Activated CD4-positive, CD25-positive, alpha-beta regulatory T cell treated with anti-CD3 and anti-CD28 coated beads, Interleukin-2, amount 50 U/mL, for 72 hours (primary cell): Measurements from ENCODE around the gene USP5.
"Not testable (repeated sequence)": the region's sequence is repeated elsewhere in the genome, so short reads cannot be mapped to it uniquely, and the experiment has no call there.

ENCODE experiments used
- DNase-seq: peaks from one replicate; pipeline ENCODE4 v3.0.0; 2021

USP5 gene

DNA sequence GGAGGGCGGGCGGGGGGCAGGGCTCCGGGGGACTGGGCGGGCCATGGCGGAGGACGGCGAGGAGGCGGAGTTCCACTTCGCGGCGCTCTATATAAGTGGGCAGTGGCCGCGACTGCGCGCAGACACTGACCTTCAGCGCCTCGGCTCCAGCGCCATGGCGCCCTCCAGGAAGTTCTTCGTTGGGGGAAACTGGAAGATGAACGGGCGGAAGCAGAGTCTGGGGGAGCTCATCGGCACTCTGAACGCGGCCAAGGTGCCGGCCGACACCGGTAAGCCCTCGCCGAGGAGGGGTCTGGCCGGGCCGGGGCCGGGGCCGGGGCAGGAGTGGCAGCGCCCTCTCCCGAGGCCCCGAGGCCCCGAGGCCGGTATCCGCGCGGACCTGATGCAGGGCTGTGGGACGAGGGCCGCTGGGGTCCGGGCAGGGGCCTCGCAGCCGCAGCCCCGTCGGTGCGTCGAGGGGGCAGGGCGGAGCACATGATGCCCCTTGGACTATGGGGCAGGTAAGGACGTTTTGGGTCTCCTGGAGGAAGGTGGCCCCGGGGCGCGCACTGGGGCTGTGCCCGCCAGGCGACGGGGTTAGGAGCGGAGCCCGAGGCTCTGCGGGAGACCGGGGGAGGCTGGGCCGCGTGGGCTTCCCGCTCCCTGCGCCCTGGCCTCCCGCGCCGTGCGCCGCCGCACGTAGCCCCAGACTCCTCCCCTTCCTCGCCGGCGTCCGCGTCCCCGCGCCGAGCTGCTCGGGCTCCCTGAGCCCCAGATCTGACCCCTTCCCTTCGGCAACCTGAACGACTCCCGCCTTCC, 15.7 kb downstream of the USP5 start, which contains the start of gene TPI1:
Gene TPI1 (plus strand): TSS at position 119 of the 798 bp plus-strand sequence. CDS start 36 bp downstream, at position 155.
- peak; percentile 83 for DNase-seq

DNA sequence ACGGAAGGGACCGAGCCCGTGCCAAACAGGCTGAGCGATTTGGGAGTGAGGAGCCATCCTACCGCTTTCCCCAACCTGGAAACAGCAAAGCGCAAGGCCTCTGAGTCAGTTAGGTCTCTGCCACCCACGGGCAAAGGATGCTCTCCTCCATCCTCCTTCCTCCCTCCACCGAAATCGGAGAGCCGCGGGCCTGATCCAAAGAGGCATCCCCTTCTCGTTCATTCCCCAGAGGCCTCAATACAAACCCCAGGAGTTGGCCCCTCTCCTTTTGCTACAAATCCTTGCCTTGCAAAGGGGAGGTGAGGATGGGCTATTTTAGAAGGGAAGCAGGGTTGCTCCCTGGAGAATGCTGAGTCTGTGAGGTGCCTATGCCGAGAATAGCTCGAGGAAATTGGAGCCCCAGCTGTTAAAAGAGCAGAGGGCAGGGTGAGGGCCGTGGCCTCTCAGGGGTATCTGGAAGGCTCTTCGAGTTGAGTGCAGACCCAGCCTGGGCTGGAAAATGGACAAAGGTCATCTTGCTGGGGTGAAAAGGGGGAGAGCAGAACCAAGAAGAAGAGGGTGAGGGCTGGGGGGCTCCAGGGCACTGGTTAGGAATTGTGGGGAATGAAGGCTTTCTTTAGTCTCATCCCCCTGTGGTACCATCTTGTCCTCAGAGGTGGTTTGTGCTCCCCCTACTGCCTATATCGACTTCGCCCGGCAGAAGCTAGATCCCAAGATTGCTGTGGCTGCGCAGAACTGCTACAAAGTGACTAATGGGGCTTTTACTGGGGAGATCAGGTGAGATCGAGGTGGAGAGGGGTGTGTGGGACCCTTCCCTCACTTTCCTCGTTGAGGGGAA, 16.5 kb downstream of the USP5 start:
- DNase-seq = no peak

DNA sequence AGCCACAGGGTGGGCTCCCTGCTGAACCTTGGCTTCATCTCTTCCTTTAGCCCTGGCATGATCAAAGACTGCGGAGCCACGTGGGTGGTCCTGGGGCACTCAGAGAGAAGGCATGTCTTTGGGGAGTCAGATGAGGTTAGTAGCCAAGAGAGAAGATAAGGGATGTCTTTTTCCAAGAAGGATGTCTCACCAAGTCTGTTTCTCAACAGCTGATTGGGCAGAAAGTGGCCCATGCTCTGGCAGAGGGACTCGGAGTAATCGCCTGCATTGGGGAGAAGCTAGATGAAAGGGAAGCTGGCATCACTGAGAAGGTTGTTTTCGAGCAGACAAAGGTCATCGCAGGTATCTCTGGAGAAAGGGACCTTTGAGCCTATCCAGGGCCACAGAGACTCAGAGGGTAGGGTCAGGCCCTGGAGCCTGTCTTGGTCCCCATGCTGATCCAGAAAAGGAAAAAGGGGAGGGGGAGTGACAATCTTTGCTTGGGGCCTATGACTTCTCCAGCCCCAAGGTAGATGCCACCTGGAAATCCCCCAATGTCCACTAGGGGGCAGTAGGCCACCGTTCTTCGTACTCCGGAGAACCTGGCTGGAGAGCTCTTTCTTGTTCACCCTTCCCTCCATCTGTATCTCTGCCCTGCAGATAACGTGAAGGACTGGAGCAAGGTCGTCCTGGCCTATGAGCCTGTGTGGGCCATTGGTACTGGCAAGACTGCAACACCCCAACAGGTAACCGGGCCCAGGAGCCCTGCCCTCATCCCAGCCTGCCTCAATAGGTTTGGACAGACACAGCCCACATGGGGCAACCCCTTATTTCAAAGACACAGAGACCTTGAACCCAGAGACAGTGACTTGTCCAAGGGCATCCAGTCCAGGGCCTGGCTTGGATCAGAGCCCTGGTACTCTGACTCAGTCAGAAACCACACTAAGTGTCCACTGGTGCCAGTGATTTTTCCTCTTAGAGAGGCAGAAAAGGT, 17.4 kb downstream of the USP5 start:
- peak; percentile 82 for DNase-seq

DNA sequence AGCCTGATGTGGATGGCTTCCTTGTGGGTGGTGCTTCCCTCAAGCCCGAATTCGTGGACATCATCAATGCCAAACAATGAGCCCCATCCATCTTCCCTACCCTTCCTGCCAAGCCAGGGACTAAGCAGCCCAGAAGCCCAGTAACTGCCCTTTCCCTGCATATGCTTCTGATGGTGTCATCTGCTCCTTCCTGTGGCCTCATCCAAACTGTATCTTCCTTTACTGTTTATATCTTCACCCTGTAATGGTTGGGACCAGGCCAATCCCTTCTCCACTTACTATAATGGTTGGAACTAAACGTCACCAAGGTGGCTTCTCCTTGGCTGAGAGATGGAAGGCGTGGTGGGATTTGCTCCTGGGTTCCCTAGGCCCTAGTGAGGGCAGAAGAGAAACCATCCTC, 18.4 kb downstream of the USP5 start:
- not testable (repeated sequence) for DNase-seq

DNA sequence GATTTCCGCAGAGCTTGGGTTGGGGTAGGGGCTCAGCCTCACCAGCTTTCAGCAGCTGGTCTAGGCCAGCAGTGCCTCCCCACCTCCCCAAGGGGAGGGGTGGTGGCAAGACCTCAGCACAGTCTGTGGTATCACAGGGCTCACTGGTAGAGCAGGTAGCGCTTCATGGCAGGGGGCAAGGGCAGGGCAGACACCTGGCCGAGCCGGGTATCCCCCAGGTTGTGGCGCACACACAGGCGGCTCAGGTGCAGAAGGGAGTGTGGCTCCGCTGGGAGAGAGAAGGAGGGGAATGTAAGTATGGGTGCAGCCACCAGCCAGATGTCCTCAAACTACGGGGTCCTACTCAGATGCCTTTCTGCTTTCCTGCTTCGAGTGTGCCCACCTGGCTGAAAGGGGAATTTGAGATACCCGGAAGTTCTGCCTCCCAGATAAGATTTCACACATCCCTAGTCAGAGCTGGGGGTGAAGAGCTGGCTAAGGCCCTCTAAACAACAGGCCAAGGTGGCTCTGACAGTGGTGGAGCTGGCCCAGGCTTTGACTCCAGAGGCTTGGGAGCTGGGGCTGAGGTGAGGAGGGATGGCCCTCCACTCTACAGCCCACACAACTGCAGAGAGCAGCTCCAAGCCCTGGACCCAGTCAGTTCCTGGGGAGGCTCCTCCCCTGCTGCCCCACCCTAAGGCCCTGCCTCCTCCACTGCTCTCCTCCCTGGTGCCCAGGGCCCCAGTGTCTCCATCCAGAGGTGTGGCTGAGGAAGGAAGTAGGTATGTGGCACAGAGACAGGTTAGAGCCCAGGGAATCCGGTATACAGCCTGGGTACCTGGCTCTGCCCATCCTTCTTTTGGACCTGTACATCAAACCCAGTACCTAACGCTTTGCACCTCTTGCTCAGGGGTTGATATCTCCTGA, 19.4 kb downstream of the USP5 start:
- peak; percentile 38 for DNase-seq

DNA sequence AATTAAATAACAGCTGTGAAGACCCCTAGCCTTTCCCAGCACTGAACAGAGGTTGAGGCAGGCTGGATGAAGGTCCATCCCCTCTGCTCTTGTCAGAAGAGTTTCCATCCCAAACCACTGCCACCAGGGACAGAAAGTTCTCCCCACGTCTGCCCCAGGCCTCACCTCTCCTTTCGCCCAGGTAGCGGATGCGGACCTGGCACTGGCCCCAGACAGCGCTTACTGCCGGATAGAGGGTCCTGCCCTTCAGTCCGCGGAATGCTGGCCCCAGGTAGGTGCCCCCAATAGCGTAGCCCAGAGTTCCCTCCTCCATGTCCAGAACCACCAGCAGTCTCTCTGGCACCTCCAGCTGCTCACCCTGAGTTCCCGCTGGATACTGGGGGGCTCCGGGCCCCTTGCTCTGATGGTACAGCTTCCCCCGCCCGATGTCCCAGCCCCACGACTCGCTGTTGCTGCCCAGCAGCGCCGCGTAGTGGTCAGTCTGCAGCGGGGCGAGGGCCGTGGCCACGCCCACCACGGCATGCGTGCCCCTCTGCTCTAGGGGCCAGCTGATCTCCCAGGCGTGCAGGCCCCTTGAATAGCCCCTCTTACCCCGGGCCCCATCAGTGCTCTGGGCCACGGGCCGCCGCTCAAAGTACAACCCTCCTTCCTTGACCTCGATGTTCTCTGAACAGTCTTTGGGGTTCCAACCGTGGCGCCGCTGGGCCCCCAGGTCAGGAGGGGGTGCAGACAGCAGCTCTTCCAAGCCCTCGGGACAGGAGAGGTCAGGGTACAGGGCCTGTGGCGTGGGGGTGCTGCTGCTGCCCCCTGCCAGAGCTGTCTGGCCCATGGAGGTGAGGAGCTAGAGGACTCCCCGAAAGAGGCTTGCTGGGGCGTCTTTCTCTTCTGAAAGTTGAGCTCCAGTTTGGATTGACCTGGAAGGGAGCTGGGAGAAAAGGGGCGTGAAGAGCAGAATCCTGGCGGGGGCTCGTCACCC, 20.4 kb downstream of the USP5 start:
- peak; percentile 87 for DNase-seq

DNA sequence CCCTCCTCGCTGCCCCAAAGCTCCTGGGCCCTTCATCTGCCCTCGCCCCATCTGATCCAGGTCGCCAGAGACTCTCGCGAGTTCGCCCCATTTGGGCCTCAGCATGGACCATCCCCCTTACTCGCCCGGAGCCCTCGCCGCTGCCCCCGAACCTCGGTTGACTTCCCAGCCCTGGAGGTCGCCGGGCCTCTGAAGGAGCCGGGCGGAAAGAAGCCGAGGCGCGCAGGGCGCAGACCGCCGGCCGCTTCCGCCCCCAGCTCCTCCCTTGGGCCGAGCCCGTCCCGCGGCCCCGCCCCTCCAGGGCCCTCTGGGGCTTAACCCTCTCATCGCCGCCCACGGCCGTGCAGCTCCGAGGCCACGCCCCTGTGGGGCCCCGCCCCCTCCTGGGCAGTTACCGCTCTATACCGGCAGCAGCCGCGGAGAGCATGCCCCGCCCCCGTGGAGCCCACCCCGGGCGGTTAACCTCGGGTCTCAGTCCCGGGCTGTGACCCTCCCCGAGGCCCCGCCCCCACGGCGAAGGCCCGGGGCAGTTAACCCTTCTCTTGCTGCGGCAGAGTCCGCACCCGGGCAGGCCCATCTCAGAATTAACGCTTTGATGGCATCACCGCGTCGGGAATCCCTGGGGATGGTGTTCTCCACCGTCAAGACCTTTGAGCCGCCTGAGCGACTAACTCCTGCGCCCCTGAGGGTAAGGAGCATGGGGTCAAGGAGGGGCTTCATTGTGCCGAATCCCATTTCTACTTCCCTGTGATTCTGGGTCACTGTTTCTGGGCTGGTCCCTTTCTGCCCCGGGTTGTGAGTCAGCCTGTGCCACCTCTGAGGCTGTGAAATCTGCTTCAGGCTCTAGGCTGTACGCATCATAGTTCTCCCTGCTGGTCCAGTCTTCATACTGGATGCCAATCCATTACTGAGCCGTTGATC, 21.4 kb downstream of the USP5 start, which contains the start of gene SPSB2:
Gene SPSB2 (minus strand): TSS at position 210 of the 921 bp plus-strand sequence. CDS start 402 bp downstream, outside the sequence.
- DNase-seq = peak; percentile 100

DNA sequence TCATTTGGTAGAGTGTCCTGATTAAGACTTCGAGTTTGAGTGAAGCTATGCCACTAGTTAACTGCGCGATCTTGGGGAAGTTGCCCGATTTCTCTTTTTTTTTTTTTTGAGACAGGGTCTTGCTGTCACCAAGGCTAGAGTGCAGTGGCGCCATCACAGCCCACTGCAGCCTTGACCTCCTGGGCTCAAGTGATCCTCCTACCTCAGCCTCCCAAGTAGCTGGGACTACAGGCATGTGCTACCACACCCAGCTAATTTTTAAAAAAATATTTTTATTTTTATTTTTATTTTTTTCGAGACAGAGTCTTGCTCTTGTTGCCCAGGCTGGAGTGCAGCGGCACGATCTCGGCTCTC, 22.0 kb downstream of the USP5 start:
- not testable (repeated sequence) for DNase-seq

DNA sequence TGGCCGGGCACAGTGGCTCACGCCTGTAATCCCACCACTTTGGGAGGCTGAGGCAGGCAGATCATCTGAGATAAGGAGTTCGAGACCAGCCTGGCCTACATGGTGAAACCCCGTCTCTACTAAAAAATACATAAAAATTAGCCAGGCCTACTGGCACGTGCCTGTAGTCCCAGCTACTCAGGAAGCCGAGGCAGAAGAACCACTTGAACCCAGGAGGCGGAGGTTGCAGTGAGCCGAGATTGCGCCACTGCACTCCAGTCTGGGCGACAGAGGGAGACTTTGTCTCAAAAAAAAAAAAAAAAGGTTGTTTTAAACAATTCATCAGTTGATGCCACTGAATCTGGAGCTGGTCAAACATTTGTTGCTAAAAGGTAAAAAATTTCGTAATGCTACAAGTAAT, 27.9 kb downstream of the USP5 start:
- DNase-seq = not testable (repeated sequence)

DNA sequence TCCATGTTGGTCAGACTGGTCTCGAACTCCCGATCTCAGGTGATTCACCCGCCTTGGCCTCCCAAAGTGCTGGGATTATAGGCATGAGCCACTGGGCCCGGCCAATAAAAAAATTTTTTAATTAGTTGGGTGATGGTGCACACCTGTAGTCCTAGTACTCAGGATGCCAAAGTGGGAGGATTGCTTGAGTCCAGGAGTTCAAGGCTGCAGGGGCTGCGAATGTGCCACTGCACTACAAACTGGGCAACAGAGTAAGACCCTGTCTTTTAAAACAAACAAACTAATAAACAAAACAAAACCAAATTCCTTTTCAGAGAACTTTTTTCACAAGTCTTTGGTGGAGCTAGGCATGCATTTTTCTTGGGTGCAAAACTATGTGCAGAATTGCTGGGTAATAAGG, 31.3 kb downstream of the USP5 start:
- no peak for DNase-seq

DNA sequence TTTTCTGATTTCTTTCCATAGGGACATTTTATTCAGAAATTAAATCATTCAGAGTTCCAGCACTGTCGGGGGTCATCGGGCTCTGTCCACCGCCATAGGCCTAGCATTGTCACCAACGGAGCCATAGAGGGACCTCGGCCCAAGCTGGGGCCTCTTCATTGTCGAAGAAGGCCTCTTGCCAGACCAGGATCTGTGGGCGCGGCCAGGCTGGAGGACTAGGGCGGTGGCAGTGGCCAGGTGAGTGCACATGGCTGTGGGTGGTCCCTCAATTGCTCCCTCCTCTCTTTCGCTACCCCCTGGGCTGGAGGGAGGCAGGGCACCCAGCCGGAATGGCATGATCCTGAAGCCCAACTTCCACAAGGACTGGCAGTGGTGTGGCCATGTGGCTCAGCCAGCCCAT, 31.7 kb downstream of the USP5 start:
- no peak for DNase-seq

DNA sequence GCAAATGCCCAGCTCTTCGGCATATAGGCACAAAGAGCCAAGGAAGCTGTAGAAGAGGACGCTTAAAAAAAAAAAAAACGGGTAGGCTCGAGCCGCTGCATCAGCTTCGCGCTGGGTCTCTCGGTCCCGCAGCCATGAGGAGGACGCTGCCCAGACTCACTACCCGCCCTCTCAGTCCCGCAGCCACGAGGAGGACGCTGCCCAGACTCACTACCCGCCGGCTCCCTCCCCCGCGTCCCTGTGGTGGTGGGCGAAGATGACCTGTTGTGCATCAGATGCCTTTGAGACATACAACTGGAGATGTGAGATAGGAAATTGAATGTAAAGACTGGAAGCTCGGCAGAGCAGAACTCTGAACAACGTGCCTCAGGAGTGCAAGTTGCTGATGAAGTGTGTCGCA, 32.6 kb downstream of the USP5 start:
- no peak for DNase-seq

DNA sequence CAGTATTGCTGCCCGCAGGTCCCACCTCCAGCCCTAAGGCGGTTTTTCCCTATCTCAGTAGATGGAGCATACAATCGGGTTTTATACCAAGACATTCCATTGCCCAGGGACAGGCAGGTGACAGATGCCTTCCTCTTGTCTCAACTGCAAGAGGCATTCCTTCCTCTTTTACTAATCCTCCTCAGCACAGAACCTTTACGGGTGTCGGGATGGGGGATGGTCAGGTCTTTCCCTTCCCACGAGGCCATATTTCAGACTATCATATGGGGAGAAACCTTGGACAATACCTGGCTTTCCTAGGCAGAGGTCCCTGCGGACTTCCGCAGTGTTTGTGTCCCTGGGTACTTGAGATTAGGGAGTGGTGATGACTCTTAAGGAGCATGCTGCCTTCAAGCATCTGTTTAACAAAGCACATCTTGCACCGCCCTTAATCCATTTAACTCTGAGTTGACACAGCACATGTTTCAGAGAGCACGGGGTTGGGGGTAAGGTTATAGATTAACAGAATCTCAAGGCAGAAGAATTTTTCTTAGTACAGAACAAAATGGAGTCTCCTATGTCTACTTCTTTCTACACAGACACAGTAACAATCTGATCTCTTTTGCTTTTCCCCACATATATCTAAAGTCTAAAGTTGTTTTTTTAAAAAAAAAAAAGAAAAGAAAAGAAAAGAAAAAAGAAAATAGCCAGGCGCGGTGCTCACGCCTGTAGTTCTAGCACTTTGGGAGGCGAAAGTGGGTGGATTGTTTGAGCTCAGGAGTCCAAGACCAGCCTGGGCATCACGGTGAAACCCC, 34.5 kb downstream of the USP5 start:
- not testable (repeated sequence) for DNase-seq

DNA sequence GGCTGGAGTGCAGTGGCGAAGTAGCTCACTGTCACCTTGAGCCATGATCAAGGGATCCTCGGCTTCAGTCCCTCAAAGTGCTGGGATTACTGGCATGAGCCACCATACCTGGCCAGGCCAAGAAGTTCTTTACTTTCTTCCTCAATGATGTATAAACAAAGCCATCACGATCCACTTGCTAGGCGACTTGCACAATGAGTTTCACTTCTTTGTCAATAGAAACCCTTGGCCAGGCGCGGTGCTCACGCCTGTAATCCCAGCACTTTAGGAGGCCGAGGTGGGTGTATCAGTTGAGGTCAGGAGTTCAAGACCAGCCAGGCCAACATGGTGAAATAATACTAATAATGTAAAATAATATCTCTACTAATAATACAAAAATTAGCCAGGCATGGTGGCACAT, 35.5 kb downstream of the USP5 start:
- no peak for DNase-seq

DNA sequence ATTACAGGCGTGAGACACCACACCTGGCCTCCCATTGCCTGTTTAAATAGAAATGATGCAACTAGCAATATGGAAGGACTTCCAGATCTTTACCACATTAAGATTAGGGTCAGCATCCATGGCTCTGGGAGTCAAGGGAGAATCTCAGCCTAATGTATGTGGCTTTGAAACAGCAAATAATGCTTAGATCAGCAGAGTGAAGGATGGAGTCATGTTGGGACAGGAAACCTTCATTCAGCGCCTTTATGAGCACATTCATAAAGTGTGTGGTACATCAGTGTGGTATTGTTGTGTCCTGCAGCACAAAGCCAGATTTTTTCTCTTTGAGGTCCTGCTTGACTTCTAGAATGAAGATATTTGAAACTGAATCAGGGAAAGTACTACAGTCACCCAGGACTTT, 36.4 kb downstream of the USP5 start:
- no peak for DNase-seq

DNA sequence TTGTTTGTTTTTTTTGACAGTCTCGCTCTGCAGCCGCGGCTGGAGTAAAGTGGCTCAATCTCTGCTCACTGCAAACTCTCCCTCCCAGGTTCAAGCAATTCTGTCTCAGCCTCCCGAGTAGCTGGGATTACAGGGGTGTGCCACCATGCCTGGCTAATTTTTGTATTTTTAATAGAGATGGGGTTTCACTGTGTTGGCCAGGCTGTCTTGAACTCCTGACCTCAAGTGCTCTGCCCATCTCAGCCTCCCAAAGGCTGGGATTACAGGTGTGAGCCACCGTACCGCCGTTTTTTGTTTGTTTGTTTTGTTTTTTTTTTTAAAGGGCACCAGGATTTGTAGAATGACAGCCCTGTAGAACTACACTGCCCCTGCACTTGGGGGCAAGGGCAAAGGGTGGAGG, 36.8 kb downstream of the USP5 start:
- not testable (repeated sequence) for DNase-seq

DNA sequence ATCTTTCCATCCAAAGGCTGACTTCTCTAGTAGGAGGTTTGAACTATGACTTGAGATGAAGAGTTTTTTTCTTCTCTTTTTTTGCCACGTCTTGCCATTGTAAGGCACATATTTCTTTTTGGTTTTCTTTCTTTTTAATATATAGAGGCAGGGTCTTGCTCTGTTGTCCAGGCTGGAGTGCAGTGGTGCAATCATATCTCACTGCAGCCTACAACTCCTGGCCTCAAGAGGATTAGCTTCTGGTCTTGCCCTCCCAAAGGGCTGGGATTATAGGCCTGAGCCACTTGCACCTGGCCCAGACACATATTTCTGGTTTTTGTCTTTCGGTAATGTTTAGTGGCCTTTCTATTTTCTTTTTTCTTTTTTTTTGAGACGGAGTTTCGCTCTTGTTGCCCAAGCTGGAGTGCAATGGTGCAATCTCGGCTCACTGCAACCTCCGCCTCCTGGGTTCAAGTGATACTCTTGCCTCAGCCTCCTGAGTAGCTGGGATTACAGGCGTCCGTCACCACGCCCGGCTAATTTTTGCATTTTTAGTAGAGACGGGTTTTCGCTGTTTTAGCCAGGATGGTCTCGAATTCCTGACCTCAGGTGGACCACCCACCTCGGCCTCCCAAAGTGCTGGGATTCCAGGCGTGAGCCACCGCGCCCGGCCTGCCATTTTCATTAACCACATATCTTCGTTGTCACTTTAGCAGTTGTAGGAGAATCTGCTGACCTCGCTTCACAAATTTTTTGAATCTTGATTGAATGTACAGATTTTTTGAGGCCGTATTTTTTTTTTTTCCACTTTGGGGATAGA, 38.0 kb downstream of the USP5 start:
- DNase-seq = not testable (repeated sequence)
